GM19324 (cell line): ENCODE results near the gene TMTC2.

Source experiments
- ATAC-seq: cut with Tn5 transposase; IDR thresholded peaks from one replicate; pipeline ENCODE4 v1.9.1; 2021; ENCODE audit warnings: mild to moderate bottlenecking, moderate library complexity; ENCODE audit not compliant: unreplicated experiment, low FRiP score

TMTC2 gene

DNA sequence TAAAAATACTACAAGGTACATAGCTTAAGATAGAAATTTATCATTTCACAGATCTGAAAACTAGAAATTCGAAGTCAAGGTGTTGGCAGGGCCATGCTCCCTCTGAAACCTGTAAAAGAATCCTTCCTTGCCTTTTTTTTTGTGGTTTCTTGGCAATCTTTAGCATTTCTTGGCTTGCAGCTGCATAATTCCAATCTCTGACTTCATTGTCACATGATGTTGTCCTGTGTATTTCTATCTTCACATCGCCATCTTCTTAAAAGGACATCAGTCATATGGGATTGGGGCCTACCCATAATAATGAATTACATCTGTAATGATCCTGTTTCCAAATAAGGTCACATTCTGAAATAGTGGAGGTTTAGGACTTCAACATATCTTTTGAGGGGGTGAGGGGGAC is 250.4 kb downstream of the TMTC2 start:
- no peak for ATAC-seq

DNA sequence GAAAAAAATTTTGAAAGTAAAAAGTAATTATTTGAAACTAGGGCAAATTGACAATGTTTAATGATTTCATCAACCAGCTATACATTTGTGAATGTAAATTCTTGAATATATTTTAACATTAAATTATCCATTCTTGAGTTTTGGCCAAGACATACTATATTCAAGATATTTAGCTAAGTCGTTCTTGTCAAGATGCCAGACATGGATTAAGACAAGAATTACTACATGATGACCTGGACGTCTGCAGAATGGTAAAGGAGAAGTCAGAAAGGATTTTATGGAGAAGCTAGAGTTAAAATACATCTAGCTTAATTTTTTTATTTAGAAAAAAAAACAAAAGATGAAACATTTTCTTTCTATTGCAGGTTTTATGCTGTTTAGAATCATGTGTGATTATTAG is 255.8 kb downstream of the TMTC2 start:
- no peak for ATAC-seq

DNA sequence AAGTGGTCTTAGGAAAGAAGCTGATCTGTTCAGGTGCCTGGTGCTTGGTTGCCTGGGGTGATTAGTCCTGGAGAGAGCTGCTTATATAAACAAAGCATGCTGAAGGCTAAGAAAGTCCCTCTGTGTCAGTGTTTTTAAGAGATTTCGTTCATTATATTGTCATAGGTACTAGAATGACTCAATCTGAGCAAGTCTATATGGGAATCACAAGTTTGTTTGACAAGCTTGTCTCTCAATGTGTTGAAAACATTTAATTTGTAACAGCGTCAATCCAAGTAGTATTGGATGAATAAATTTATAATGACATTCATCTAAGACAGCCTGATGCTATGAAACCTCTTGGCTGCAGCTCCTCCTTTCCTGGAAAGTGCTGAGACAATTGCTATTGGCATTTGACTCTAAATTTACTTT is 256.3 kb downstream of the TMTC2 start:
- ATAC-seq: no peak

DNA sequence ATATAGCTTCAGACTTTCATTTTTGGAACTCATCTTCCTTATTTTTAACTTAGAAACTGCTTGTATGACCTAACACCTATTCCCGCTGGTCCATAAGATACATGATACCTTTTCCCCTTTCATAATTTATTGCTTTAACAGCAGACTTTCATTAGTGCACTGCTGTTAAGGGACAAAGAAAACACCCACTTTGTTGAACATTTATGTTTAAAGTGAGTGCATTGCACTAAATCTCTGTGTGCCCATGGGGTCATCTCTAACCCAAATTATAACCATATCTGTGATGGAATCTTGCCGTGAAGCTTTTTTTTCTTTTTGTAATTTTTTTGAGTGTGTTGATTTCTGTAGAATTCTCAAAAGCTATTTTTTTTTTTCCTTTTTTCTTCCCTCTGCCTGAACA is 261.8 kb downstream of the TMTC2 start:
- ATAC-seq: no peak

DNA sequence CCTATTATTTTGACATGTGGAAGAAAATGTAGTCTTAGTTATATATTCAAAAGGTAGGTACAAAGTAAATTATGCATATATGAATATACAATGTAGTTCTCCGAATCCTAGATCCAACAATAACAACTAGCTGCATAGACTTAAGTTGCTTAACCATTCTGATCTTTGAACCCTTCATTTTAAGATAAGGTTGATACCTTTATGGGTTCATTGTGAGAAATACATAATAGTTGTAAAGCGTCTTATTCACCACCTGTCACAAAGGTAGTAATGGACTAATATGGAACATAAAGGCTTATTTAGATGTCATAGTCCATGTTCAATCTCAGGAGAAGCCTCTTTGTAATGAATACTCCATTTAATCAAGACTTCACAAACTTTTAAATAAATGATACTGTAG is 263.6 kb downstream of the TMTC2 start:
- ATAC-seq: no peak

DNA sequence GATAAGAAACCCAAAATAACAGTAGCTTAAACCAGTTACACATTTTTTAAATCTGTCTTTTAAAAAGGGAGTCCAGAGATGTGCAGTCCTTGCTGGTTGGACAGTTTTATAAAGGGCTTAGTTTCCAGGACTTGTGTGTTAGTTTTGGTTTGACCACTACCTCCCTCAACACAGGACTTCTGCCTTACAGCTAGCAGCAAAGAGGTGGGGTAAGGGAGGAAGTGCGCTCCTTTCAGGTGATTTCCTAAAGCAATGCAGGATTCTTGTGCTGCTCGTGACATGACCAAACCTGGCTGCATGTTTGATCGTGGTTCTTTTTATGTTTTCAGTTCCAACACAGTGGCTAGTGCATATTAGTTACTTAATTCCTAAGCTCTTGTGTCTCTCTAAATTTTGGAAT is 266.2 kb downstream of the TMTC2 start:
- peak; percentile 63 for ATAC-seq

DNA sequence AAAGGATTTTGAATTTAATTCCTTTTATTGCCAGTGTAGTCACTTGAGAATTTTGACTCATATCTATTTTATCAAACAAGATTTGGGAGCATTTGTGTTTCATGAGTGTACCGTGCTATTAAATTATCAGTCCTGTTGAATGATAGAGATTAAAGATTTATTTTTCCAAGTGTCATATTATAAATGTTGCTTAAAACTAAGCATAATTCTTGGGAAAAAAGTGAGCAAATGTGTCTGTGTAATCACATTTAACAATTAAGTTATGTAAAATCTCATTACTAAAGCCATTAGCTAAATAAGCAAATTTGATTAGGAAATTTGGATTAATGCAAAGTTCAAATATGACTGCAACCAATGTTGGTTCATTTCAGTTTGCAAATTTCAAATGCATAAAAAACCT is 266.7 kb downstream of the TMTC2 start:
- ATAC-seq: no peak

DNA sequence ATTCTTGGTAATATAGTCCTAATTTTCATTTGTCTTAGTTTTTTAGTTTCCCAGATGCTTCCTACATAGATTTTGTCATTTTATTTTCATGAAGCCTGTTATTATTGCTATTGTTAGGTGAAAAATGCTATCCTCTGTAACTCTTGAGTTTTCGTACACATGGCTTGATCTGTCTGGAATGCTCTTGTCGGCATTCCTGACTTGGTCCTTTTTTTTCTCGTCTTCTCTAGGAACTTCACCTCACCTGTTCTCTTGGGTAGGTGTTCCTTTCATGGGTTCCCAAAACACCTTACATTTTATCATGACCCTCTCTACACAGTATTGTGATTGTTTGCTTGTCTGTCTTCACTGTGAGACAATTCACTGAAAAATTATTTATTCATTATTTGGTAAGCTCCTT is 267.4 kb downstream of the TMTC2 start:
- ATAC-seq: no peak

DNA sequence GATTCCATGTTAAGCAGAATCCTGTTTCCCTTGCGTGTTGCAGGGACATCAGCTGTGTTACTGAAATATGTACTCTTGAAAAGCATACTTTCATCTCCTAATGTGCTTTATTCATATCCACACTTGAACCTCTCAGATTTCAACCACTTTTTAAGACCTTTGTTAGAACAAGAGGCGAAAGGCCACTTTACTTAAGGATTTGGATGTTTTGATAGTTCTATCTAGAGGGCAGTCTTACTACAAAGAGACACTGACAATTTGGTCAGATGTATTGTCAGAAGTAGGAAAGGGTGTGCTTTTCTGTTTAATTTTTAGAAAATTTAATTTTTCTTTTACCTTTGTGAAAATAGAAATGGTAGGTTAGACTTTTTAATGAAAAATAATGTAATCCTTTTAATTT is 267.9 kb downstream of the TMTC2 start:
- ATAC-seq: no peak

DNA sequence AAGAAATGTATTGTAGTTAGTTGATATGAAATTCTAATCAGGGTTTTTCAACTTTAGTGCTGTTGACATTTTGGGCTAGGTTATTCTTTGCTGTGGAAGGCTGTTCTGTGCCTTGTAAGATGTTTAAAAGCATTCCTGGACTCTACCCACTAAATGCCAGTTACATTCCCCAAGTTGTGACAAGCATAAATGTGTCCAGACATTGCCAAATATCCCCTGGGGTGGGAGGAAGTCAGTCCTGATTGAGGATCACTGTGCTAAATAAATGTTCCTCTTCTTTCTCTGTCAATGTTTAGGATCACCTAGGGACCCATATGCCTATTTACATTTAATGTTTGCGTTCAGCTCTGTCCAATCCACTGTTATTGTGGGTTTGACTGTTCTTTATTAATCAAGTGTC is 268.3 kb downstream of the TMTC2 start:
- no peak for ATAC-seq

DNA sequence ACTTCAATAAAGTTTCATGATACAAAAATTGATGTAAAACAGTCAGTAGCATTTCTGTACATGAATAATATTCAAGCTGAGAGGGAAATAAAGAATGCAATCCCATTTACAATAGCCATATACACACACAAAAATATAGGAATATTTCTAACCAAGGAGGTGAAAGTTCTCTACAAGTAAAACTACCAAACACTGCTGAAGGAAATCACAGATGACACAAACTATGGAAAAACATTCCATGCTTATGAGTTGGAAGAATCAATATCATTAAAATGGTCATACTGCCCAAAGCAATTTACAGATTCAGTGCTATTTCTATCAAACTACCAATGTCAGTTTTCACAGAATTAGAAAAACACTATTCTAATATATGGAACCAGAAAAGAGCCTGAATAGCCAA is 272.3 kb downstream of the TMTC2 start:
- ATAC-seq: no peak

DNA sequence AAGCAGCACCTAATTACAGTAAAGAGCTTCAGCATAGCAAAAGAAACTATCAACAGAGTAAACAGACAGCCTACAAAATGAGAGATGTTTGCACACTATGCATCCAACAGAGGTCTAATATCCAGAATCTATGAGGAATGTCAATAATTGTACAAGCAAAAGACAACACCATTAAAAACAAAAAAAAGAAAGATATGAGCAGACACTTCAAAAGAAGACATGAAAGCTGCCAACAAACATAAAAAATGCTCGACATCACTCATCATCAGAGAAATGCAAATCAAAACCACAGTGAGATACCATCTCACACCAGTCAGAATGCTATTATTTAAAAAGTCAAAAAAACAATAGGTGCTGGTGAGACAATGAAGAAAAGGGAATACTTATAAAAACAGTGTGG is 273.1 kb downstream of the TMTC2 start:
- no peak for ATAC-seq

DNA sequence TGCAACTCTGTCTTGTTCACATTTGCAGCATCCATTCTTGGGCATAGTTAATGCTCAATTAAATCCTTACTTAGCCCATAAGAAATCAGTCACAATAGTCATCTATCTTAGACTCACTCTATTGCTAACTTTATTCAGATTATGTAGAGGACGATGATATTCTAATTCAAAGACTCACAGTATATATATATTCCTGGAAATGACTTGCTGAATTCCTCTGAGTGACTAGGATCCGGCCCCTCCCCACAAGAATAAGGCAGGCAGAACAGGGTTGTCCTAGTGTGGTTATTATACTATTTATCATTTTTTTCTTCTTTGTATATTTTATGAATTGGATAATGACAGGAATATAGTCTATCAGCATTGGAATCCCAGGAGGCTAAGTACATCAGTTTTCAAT is 275.1 kb downstream of the TMTC2 start:
- ATAC-seq: no peak

DNA sequence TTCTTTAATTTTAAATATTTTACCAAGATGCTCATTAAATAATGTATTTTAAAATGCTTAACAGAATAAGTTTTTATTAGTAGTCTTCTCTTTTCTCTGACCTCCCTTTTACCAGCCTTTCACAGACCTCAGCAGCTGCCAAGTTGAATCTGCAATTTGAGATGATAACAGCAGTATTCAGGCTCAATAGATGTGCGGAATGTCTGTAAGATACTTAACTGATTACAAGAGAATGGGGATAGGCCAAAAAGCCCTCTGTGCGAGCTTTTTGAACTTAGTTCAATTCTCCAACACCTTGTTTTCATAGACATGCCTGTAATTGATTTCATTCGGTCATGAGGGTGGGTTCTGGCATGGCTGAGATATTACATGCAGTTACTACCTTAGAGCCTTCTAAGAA is 277.2 kb downstream of the TMTC2 start:
- ATAC-seq: no peak

DNA sequence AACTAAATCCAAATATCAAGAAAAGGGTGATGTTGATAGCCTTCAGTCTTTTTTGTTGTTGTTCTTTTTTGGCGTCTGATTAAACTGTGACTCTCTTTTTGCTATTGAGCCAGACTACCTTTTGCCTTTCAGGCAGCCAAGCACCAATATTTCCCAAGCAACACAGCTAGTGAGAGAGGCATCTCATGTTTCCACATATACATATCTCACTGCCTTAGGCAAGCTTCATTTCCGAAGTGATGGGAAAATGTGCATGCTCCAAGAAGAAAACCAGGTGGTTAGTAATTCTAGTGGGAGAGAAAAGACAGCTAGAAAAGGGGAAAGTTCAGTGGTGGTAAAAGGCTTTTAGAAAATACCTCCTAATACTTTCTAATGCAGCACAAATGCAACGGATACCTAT is 277.7 kb downstream of the TMTC2 start:
- ATAC-seq: no peak

DNA sequence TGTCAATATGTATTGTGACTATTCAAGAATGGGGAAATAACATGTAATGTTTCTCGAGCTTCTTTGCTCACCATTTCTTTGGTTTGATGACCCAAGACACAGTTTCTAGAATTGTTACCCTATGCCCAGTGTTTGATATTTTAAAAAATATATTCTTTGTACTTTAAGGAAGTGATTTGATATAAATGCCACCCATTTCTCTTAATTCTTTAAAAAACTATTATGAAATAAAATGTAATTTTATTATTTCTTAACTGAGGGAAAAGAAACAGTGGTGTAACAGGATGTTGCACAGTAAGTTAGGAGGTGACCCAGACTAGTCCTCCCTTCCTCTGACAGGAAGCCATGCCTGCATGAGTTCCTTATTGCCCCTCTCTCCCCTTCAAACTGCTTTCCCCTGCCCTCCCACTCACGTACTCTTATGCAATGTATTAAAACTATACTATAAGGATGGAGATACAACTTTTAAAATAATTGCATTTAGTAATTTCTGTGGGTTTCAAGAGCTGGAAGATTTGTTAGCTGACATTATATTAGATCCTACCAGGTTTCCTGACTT is 279.4 kb downstream of the TMTC2 start:
- no peak for ATAC-seq

DNA sequence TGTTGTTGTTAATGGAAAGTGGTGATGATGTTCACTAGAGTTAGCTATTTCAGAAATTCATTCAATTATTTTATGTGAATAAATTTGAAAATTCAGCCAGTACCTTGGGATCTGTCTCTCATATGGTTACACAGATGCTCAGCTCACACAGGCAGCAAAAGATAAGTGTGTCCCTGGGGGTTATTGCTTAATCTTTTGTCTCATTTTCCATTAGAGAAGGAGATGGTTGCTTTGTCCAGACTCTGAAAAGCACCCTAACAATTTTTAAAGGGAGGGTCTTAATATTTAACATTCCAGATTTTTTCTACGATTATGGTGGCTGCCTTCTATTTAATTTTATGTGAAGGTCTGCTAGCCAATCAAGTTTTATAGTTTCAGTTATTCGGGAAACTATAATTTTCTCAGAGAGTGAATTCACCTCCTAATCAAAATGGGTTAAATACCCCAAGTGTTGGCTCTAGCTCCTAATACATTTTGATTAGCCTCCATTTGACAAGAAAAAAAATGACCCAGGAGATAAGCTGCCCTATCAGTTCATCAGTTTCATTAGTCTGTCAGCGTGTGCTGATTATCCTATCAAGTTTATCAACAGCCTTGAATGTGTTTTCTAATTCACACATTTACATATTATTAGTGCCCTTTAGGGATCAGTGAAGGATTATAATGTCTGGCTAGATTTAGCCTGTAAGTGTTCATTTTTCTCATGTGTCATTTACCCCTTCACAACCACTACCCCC is 282.1 kb downstream of the TMTC2 start:
- no peak for ATAC-seq

DNA sequence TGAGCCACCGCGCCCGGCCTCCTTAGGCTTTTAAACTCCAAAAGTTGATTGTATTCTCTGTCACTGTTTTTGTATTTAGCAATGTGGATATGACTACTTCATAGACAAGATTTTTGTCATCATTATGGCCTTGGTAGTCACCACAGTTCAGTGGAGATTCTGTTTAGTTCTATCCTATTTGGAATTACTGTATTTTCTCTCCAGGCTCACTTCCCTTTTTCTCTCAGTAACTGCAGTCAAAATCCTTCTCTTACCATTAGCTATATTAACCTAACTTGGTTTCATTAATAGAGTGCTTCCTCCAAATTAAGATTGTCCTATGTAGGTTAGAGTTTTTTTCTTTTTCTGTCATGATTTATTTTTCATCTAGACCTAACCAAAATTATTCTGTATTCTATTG is 283.9 kb downstream of the TMTC2 start:
- ATAC-seq: no peak

DNA sequence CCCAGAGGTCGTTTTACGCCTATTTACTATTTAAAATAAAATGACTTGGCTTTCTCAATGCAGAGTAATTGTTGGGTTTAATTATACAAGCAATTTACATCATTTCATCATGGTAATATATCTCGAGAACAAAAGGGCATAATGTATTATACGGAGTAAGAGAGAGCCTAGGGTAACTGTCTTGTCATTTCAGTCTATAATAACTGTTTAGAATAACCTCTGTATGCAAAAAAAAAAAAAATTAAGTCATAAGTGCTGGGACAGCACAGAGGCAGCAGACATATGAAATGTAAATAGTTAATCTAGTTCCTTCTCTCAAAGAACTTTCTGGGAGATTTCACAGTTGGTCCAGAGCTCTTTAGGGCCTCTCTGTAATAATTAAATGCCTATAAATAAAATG is 284.9 kb downstream of the TMTC2 start:
- ATAC-seq: no peak

DNA sequence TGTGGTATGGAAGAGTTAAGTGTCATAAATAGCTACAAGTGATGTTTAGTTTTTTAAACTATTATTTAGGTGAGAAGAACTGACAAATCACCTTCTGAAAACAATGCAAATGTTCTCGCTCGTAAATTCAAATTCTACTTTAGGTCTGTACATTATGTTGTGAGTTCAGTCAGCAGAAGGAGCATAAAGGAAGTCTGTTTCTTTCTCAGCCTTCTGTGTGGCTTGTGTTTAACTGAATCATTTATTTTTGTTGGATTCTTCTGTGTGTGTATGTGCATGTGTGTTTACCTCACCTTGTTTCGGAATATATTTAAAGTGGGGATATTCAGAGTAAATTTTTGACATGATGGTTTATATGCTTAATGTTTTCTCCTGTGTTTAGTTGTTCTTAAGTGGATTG is 285.9 kb downstream of the TMTC2 start:
- no peak for ATAC-seq

DNA sequence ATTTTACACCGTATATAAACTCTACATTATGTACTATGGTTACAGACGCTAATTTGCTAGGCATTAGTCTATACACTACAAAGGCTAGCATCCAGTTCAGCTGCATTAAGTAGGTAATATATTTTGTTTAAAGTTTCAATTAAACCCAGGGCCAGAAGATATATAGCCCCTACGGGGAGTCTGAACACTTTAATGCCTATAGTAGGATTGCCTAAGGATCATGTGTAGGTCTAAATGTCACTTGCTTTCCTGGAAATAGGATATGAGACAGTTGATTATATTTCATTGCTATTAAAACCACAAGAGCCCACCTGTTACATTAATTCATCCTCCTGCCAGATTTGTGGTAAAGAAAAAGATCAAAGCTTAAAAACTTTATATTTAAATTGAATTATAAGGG is 286.9 kb downstream of the TMTC2 start:
- ATAC-seq: no peak

DNA sequence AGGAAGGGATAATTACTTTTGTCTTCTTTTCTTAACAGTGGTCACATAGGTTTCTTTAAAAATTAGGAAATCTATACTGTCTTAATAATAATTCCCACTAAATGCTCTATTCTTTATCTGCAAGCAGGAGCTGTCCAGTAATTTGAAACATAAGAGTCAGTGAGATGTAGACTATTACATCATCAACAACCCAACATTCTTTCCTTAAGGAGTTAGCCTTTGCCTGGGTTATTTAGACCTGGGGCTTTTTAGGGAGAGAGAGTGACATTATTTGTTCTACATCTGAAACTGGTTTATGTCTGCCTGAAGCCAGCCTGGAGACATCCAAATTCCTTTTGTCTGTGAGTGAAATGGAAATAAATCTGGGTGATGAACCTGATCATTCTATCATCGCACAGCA is 294.4 kb downstream of the TMTC2 start:
- ATAC-seq: no peak

DNA sequence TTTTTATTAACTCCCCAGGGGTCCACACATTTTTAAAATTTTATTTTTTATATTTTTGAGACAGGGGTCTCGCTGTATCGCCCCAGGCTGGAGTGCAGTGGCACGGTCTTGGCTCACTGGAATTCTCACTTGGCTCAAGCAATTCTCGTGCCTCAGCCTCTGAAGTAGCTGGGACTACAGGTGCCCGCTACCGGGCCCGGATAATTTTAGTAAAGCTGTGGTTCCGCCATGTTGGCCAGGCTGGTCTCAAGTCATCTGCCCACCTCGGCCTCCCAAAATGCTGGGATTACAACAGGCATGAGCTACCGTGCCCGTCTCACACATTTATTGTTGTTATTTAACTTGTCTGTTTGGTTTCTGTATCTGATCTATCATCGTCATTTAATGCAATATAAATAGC is 307.4 kb downstream of the TMTC2 start:
- ATAC-seq: no peak
